Measurements from ENCODE around the gene BRD2.

Gene BRD2

GRCh38 chr6:32993363-32993973 lies 25.1 kb downstream of the BRD2 start:
- H3K79me1 ChIP-seq (ENCODE audit: low read depth, low read length), result no peaks in the 10 kb centered on the region
- no peak overlapping the region for H3K4ac ChIP-seq (ENCODE audit: low read length)
- no peak overlapping the region for H3K9ac ChIP-seq (ENCODE audit: low read depth, low read length, poor library complexity)
- no peak overlapping the region for H4K91ac ChIP-seq (ENCODE audit: low read depth, low read length, poor library complexity)
- no peak overlapping the region for H4K8ac ChIP-seq (ENCODE audit: low read depth, low read length)
- no peaks in the 10 kb centered on the region for H3K4me1 ChIP-seq (ENCODE audit: control insufficient read depth in 2 of 2, insufficient read depth in 1 of 2, low read depth in 1 of 2, low read length in 2 of 2)
- H3K9me3 ChIP-seq (replicated peaks in 1 of 2; ENCODE audit: control insufficient read depth in 2 of 2, insufficient read depth in 1 of 2, low read depth in 1 of 2, low read length in 2 of 2), result no peaks in the 10 kb centered on the region
- H2AFZ ChIP-seq (ENCODE audit: low read length), result no peak overlapping the region
- no peak overlapping the region for H3K23ac ChIP-seq (ENCODE audit: low read depth, low read length, poor library complexity)
- no peak overlapping the region for H2BK15ac ChIP-seq (ENCODE audit: low read length)
- no peak overlapping the region for H3K14ac ChIP-seq (ENCODE audit: low read length)
- no peak for DNase-seq (ENCODE audit: low spot score)
- H3K4me2 ChIP-seq (ENCODE audit: insufficient read depth, low read length, poor library complexity, severe bottlenecking), result no peak overlapping the region
- no peak overlapping the region for H3K4me3 ChIP-seq (ENCODE audit: low read length in 2 of 2)
- no peak overlapping the region for H3K18ac ChIP-seq (ENCODE audit: low read length)
- H3K36me3 ChIP-seq (replicated peaks in 1 of 2; ENCODE audit: control insufficient read depth in 2 of 2, insufficient read depth in 2 of 2, low read length in 2 of 2), result no peaks in the 10 kb centered on the region
- H2BK12ac ChIP-seq (ENCODE audit: low read length), result no peak overlapping the region
- H2AK5ac ChIP-seq (ENCODE audit: low read depth, low read length), result no peak overlapping the region
- no CpG with 5 or more reads among the region's 9 CpGs for WGBS, 2 donors (ENCODE audit: extremely low coverage in 2 of 2, insufficient read length in 2 of 2, insufficient replicate concordance in 1 of 2)
- no peak overlapping the region for H2BK120ac ChIP-seq (ENCODE audit: low read depth, low read length)
- H3K27me3 ChIP-seq (ENCODE audit: control insufficient read depth in 3 of 3, insufficient read depth in 3 of 3, low read depth in 1 of 3, low read length in 3 of 3), result peaks cover 0 to 15% (median 0%) of the 10 kb centered on the region in 3 experiments
- H2BK5ac ChIP-seq (ENCODE audit: low read length), result no peak overlapping the region
- H3K27ac ChIP-seq (replicated peaks; ENCODE audit: low read length), result no peak overlapping the region

- no peak overlapping the region for H3K4me2 ChIP-seq (ENCODE audit: insufficient read depth, low read length, poor library complexity, severe bottlenecking)
- WGBS, 2 donors (ENCODE audit: extremely low coverage in 2 of 2, insufficient read length in 2 of 2, insufficient replicate concordance in 1 of 2), result no CpG with 5 or more reads among the region's 2 CpGs
- no peak overlapping the region for H3K4ac ChIP-seq (ENCODE audit: low read length)
- no peak overlapping the region for H2BK15ac ChIP-seq (ENCODE audit: low read length)
- peaks cover 0 to 21% (median 0%) of the 10 kb centered on the region in 3 experiments for H3K27me3 ChIP-seq (ENCODE audit: control insufficient read depth in 3 of 3, insufficient read depth in 3 of 3, low read depth in 1 of 3, low read length in 3 of 3)
- no peak overlapping the region for H3K14ac ChIP-seq (ENCODE audit: low read length)
- no peak overlapping the region for H2BK12ac ChIP-seq (ENCODE audit: low read length)
- H3K4me3 ChIP-seq (ENCODE audit: low read length in 2 of 2), result no peak overlapping the region
- no peaks in the 10 kb centered on the region for H3K36me3 ChIP-seq (replicated peaks in 1 of 2; ENCODE audit: control insufficient read depth in 2 of 2, insufficient read depth in 2 of 2, low read length in 2 of 2)
- DNase-seq (ENCODE audit: low spot score), result no peak
- no peak overlapping the region for H2BK120ac ChIP-seq (ENCODE audit: low read depth, low read length)
- no peaks in the 10 kb centered on the region for H3K4me1 ChIP-seq (ENCODE audit: control insufficient read depth in 2 of 2, insufficient read depth in 1 of 2, low read depth in 1 of 2, low read length in 2 of 2)
- H3K9ac ChIP-seq (ENCODE audit: low read depth, low read length, poor library complexity), result no peak overlapping the region
- no peak overlapping the region for H3K23ac ChIP-seq (ENCODE audit: low read depth, low read length, poor library complexity)
- H4K8ac ChIP-seq (ENCODE audit: low read depth, low read length), result no peak overlapping the region
- no peaks in the 10 kb centered on the region for H3K9me3 ChIP-seq (replicated peaks in 1 of 2; ENCODE audit: control insufficient read depth in 2 of 2, insufficient read depth in 1 of 2, low read depth in 1 of 2, low read length in 2 of 2)
- H3K18ac ChIP-seq (ENCODE audit: low read length), result no peak overlapping the region
- no peak overlapping the region for H2AK5ac ChIP-seq (ENCODE audit: low read depth, low read length)
- no peak overlapping the region for H2BK5ac ChIP-seq (ENCODE audit: low read length)
- no peaks in the 10 kb centered on the region for H3K79me1 ChIP-seq (ENCODE audit: low read depth, low read length)
- no peak overlapping the region for H3K27ac ChIP-seq (replicated peaks; ENCODE audit: low read length)
- H4K91ac ChIP-seq (ENCODE audit: low read depth, low read length, poor library complexity), result no peak overlapping the region
- H2AFZ ChIP-seq (ENCODE audit: low read length), result no peak overlapping the region
These were observed 27.1 kb downstream of the BRD2 start for GRCh38 chr6:32995448-32995847.

- Histone ChIP-seq H3K4me2 (ENCODE audit: insufficient read depth, low read length, poor library complexity, severe bottlenecking) (no peak overlapping the region), H3K18ac (ENCODE audit: low read length) (no peak overlapping the region), H3K14ac (ENCODE audit: low read length) (no peak overlapping the region), H2AFZ (ENCODE audit: low read length) (no peak overlapping the region), H3K23ac (ENCODE audit: low read depth, low read length, poor library complexity) (no peak overlapping the region), H3K9ac (ENCODE audit: low read depth, low read length, poor library complexity) (no peak overlapping the region), H2AK5ac (ENCODE audit: low read depth, low read length) (no peak overlapping the region), H2BK120ac (ENCODE audit: low read depth, low read length) (no peak overlapping the region), H3K4ac (ENCODE audit: low read length) (no peak overlapping the region), H3K9me3 (replicated peaks in 1 of 2; ENCODE audit: control insufficient read depth in 2 of 2, insufficient read depth in 1 of 2, low read depth in 1 of 2, low read length in 2 of 2) (no peaks in the 10 kb centered on the region), H2BK15ac (ENCODE audit: low read length) (no peak overlapping the region), H3K79me1 (ENCODE audit: low read depth, low read length) (no peaks in the 10 kb centered on the region), H2BK5ac (ENCODE audit: low read length) (no peak overlapping the region), H3K4me1 (ENCODE audit: control insufficient read depth in 2 of 2, insufficient read depth in 1 of 2, low read depth in 1 of 2, low read length in 2 of 2) (no peaks in the 10 kb centered on the region), H4K91ac (ENCODE audit: low read depth, low read length, poor library complexity) (no peak overlapping the region), H3K4me3 (ENCODE audit: low read length in 2 of 2) (no peak overlapping the region), H2BK12ac (ENCODE audit: low read length) (no peak overlapping the region), H4K8ac (ENCODE audit: low read depth, low read length) (no peak overlapping the region), H3K36me3 (replicated peaks in 1 of 2; ENCODE audit: control insufficient read depth in 2 of 2, insufficient read depth in 2 of 2, low read length in 2 of 2) (no peaks in the 10 kb centered on the region), H3K27me3 (ENCODE audit: control insufficient read depth in 3 of 3, insufficient read depth in 3 of 3, low read depth in 1 of 3, low read length in 3 of 3) (peaks cover 0 to 64% (median 0%) of the 10 kb centered on the region in 3 experiments), H3K27ac (replicated peaks; ENCODE audit: low read length) (no peak overlapping the region)
- DNase-seq (ENCODE audit: low spot score), result peak; percentile 48
- no CpG with 5 or more reads among the region's 8 CpGs for WGBS, 2 donors (ENCODE audit: extremely low coverage in 2 of 2, insufficient read length in 2 of 2, insufficient replicate concordance in 1 of 2)
These were observed 31.7 kb downstream of the BRD2 start for GRCh38 chr6:33000055-33000454.

GRCh38 chr6:33001685-33002084 lies 33.3 kb downstream of the BRD2 start:
- no peak for DNase-seq (ENCODE audit: low spot score)
- Histone ChIP-seq H3K4me3 (ENCODE audit: low read length in 2 of 2) (no peak overlapping the region), H3K4ac (ENCODE audit: low read length) (no peak overlapping the region), H3K27me3 (ENCODE audit: control insufficient read depth in 3 of 3, insufficient read depth in 3 of 3, low read depth in 1 of 3, low read length in 3 of 3) (peaks cover 0 to 65% (median 0%) of the 10 kb centered on the region in 3 experiments), H2BK120ac (ENCODE audit: low read depth, low read length) (no peak overlapping the region), H2BK12ac (ENCODE audit: low read length) (no peak overlapping the region), H4K8ac (ENCODE audit: low read depth, low read length) (no peak overlapping the region), H3K27ac (replicated peaks; ENCODE audit: low read length) (no peak overlapping the region), H3K4me1 (ENCODE audit: control insufficient read depth in 2 of 2, insufficient read depth in 1 of 2, low read depth in 1 of 2, low read length in 2 of 2) (no peaks in the 10 kb centered on the region), H2AK5ac (ENCODE audit: low read depth, low read length) (no peak overlapping the region), H3K9me3 (replicated peaks in 1 of 2; ENCODE audit: control insufficient read depth in 2 of 2, insufficient read depth in 1 of 2, low read depth in 1 of 2, low read length in 2 of 2) (no peaks in the 10 kb centered on the region), H2AFZ (ENCODE audit: low read length) (no peak overlapping the region), H4K91ac (ENCODE audit: low read depth, low read length, poor library complexity) (no peak overlapping the region), H3K14ac (ENCODE audit: low read length) (no peak overlapping the region), H3K4me2 (ENCODE audit: insufficient read depth, low read length, poor library complexity, severe bottlenecking) (no peak overlapping the region), H3K9ac (ENCODE audit: low read depth, low read length, poor library complexity) (no peak overlapping the region), H3K18ac (ENCODE audit: low read length) (no peak overlapping the region), H3K79me1 (ENCODE audit: low read depth, low read length) (no peaks in the 10 kb centered on the region), H2BK15ac (ENCODE audit: low read length) (no peak overlapping the region), H3K36me3 (replicated peaks in 1 of 2; ENCODE audit: control insufficient read depth in 2 of 2, insufficient read depth in 2 of 2, low read length in 2 of 2) (no peaks in the 10 kb centered on the region), H2BK5ac (ENCODE audit: low read length) (no peak overlapping the region), H3K23ac (ENCODE audit: low read depth, low read length, poor library complexity) (no peak overlapping the region)
- no CpG with 5 or more reads among the region's 4 CpGs for WGBS, 2 donors (ENCODE audit: extremely low coverage in 2 of 2, insufficient read length in 2 of 2, insufficient replicate concordance in 1 of 2)

Data from neuronal stem cell (in vitro differentiated cells).